Measurements from ENCODE around the gene MOB1B.
"Not testable (repeated sequence)": the region's sequence is repeated elsewhere in the genome, so short reads cannot be mapped to it uniquely, and the experiment has no call there.

MOB1B gene

GRCh38 chr4:70901984-70902576 is at the start of gene MOB1B:
TSS of gene MOB1B (plus strand) at chr4:70902369. CDS start at chr4:70902537, 168 bp downstream.
- DNase-seq (ENCODE audit: low read depth): peak; percentile 71

DNA sequence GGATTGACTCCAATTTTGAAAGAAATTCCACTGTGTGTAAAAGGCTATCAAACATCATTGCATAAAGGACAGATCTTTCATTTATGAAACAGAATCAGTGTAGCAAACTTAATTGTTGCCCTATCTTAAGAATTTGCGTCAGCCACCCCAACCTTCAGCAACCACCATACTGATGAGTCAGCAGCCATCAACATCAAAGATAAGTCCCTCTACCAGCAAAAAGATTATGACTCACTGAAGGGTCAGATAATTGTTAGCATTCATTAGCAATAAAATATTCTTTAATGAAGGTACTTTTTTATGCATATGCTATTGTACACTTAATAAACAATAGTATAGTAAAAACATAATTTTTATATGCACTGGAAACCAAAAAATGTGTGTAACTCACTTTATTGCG is 46.7 kb upstream of the MOB1B start:
- no peak for DNase-seq (ENCODE audit: low read depth)

- no peak for DNase-seq (ENCODE audit: low read depth)
Measured at GRCh38 chr4:70858454-70858853, 43.7 kb upstream of the MOB1B start.

DNA sequence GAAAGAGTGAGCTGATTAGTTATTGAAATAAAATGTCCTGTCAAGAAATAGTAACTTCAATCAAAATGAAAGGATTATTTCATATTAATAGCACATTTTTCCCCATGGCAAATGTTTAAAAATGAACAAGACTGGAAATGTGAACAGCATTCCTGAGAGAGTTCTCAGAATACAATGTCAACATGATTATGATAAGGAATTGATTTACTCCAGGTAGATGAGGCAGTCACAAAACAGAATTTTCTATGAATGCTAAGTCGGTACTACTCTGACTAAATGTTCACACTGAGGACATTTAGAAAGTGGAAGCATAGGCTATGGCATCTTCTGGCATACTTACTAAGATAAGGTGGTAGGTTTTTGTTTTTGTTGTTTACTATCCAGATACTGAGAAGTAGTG is 43.1 kb upstream of the MOB1B start:
- no peak for DNase-seq (ENCODE audit: low read depth)

DNA sequence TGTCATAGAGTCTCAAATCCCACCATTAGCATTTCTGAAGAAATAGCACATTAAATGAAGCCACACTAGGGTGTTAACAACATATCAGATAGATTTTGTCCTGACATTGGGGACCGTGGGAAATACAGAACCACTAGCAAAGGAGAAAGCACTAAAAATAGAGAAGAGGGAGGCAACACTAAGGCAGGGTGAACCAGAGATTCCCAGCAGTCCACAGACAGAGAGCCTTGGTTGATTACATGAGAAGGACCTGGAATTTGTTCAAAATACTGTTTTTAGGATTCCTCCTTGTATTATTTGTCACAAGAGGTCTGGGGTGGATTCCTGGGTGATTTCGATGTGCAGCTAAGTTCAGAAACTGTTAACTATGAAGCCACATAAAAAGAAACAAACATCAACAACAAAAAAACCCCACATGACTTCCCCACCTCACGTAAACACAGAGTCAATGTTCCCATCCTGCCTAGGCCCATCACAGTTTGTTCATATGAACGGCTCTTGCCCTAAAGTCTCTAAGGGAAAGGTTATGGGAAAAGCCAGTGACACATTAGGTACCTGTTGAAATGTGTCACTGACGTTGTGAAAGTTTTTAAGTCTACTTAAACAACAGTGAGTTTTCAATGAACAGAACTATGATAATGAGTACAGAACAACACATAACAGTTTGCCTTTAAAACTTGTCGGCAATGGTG is 38.9 kb upstream of the MOB1B start:
- no peak for DNase-seq (ENCODE audit: low read depth)

- no peak for DNase-seq (ENCODE audit: low read depth)
Measured at GRCh38 chr4:70868778-70869177, 33.4 kb upstream of the MOB1B start.

DNA sequence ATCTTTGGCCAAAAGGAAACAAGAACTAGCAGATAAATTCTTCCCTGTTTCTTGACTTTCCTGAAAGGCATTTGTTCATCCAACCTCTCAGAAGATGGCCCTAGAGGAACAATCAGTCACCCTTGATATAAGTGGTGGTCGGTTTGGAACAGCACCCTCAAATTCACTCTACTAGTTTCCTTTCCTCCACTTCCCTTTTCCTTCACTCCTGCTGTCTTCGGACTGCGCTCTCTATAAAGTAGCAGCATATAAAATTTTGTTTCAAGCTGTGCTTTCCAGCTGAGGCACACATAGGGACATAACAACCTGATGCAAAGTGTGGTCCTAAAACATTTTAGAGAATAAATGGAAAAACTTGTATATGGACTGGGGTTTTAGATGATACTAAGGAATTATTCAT is 29.0 kb upstream of the MOB1B start:
- DNase-seq (ENCODE audit: low read depth): no peak

DNA sequence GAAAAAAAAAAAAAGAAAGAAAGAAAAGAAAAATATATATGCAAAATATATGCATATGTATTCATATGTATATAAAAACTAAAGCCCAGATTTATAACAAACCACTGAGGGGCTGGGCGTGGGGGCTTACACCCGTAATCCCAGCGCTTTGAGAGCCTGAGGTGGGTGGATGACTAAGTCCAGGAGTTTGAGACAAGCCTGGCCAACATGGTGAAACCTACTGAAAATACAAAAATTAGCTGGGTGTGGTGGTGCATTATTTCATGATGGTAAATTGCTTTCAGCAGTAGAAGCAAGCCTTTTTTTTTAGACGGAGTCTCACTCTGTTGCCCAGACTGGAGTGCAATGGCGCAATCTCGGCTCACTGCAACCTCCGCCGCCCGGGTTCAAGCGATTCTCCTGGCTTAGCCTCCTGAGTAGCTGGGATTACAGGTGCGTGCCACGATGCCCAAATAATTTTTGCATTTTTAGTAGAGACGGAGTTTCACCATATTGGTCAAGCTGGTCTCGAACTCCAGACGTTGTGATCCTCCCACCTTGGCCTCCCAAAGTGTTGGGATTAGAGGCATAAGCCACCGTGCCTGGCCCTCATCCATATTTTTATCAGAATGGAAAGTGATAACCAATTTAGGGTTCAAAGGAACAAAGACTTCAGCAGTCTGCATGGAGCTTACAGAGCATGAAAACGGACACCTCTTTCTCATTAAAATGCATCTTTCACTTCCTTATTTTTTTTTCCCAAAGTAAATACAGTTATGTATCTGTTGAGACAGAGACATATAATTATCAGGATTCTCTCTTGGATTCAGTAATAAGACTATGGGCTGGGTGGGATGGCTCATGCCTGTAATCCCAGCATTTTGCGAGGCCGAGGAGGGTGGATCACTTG is 27.7 kb upstream of the MOB1B start:
- DNase-seq (ENCODE audit: low read depth): no peak

- DNase-seq (ENCODE audit: low read depth): no peak
Measured at GRCh38 chr4:70877556-70877955, 24.6 kb upstream of the MOB1B start.

DNA sequence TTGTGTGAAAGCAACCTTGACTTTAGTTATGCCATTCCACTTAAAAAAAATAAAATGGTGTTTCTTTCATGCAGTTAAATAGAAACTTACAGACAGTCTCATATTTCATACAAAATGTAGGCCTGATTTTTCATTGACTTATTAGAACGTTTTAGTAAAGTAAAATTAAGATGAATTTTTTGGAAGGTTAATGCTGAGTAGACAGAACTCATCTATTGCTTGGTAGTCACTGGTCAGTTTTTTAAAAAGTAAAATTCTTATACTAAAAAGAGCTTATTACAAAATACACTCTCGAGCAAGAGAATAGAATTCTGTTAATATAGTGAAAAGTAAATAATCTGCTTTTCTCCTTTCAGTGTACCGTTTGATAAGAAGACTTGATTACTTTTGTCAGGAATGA is 21.4 kb upstream of the MOB1B start:
- no peak for DNase-seq (ENCODE audit: low read depth)

DNA sequence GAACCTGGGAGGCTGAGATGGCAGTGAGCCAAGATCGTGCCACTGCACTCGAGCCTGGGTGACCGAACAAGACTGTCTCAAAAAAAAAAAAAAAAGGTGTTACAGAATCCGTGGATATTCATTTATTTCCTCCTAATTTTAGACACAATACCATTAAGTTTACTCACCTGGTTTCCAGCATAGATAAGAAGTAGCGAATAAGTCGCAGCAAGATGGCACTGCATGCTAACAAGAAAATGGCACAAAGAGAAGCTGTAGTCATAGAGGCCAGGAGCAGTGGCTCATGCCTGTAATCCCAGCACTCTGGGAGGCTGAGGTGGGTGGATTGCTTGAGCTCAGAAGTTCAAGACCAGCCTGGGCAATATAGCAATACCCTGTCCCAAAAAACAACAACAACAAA is 17.0 kb upstream of the MOB1B start:
- DNase-seq (ENCODE audit: low read depth): no peak

GRCh38 chr4:70892086-70892769 is 9.9 kb upstream of the MOB1B start:
- DNase-seq (ENCODE audit: low read depth): no peak

GRCh38 chr4:70893790-70894189 is 8.4 kb upstream of the MOB1B start:
- DNase-seq (ENCODE audit: low read depth): no peak

DNA sequence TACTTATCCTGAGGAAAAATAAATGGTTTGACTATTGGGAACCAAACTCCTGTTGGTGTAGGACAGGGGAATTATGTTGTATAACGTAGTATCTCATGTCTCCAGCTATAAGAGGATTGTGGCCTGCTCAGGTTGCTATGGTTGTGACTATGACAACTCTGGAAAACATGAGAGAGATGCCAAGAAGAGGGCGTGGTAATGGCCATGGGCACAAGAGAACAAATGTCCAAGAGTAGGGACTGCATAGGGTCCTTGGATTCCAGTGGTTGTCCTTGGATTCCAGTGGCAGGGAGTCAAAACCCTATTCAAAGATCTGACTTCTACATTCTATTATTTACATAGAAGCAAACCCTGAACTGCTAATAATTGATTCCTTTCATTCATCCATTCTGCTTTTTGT is 6.8 kb upstream of the MOB1B start:
- no peak for DNase-seq (ENCODE audit: low read depth)

GRCh38 chr4:70895811-70896491 is 6.2 kb upstream of the MOB1B start:
- DNase-seq (ENCODE audit: low read depth): no peak

- DNase-seq (ENCODE audit: low read depth): not testable (repeated sequence)
Measured at GRCh38 chr4:70898581-70898980, 3.6 kb upstream of the MOB1B start.

DNA sequence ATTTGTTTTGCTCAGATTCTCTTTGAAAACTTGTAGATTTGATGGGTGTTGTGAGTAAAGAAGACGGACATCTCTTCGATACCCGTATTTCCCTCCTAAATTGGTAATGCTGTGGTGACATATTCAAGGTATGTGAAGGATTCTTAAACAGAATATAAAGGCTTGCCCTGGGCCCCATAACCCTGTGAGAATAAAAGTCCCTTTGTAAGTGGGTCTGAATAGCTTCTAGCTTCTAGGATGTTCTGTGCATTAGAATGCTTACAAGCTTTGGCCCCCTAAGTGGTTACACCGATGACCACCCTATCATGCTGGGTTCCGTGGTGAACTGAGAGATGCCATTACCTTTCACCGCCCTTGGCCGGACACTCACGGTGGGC is 574 bp upstream of the MOB1B start:
- DNase-seq (ENCODE audit: low read depth): no peak

DNA sequence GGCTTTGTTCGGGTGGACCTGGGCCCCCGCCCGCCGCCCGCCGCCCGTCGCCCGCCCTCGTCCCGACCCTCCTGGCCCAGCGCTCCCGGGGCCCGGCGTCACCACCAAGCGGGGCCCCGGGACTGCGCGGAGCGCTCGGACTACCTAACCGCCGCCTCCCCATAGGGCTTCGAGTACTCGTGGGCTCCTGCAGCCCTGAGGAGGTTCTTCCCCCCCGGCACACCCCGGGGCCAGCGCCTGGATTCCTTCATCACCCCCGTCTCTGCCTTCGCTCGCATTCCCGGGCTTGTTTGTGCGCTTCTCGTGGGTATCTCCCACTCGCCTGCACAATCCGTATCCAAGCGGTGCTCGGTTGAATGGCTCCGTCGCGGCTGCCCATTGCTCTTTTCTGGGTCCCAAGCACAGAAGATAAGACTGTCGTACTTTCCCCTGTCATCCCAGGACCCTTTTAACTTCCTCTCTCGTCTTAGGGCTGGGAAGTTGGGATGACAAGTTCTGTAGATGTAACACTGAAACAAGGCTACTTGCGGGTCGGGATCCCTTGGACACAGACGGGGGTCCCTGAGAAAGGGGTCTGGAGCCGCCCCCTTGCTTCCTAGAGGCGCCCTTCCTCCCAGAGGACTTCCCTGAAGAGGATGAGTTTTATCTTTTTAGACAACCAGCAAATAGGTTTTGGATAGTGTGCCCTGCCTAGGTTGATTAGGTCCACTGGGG is 565 bp downstream of the MOB1B start:
- DNase-seq (ENCODE audit: low read depth): no peak

DNA sequence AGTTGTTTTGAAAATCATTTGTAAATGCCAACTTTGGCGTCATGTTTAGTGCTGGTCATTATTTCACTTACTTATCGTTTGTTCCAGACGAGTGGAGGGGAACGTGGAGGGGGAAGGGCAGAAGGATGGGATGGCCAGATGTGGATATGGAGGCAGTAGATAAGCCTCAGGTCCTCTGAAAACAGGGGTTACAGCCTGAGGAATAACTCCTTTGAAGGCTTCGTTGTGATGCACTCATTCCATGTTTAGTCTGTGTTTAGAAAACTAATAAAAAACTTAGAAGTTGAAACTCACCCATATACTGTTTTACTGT is 1.1 kb downstream of the MOB1B start:
- DNase-seq (ENCODE audit: low read depth): no peak

DNA sequence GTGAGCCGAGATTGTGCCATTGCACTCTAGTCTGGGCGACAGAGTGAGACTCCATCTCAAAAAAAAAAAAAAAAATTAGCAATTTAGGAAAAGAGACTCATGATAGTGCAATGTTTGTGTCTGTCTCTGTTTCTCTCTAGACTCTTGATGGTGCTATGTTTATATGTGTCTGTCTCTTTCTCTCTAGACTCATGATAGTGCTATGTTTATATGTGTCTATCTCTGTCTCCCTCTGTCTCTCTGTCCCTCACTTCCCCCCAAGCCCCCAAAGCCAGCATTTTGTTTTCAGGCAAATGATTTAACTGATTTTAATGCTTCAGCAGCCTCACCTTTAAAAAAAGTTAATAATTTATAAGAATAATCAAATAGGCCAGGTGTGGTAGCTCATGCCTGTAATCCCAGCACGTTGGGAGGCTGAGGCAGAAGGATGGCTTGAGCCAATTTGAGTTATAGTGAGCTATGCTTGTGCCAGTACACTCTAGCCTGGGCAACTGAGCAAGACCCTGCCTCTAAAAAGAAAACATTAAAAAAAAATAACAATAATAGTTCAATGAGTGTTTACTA is 6.9 kb downstream of the MOB1B start:
- no peak for DNase-seq (ENCODE audit: low read depth)

GRCh38 chr4:70914000-70914399 is 11.8 kb downstream of the MOB1B start:
- DNase-seq (ENCODE audit: low read depth): no peak

Measured in activated T-helper 1 cell treated with Interleukin-2 at 50 U/mL for 16 hours (primary cell).